C4-2B (cell line): Measurements from ENCODE around the gene RHOD.

Source experiments
- ZFX ChIP-seq: fragments of 450-650 bp; IDR thresholded peaks from 2 replicates; pipeline ENCODE4 v1.6.1; 2017
- TF ChIP-seq, protein P1 (sequence below): fragments of 450-650 bp; conservative IDR thresholded peaks from 2 replicates; pipeline ENCODE4 v1.5.1; 2017; ENCODE audit warnings: mild to moderate bottlenecking

DNA sequence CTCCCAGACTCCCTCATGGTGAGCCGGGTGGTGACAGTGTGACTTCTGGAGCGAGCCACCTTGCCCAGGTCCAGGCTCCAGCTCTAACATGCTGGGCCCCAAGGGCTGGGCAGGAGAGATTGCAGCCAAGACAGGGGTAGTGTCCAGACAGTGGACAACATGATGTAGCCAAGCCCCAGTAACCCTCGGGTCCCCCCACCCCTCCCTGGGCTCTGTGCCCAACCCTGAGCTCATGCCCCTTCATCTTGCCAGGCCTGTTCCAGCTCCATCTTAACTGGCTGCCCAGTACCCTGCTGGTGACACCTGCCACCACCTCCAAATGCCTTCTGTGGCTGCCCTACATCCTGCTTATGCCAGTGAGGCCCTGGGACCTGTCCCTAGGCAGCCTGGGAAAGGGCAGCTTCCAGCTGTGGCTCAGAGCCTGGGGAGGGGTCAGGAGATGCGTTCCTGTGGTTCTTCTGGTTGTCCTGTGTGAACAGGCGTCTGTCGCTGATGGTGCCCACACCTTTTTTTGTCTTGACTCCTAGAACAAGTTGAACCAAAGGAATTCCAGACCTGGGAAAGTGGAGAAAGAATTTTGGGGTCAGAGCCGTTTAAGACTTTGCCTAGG, 46.2 kb upstream of the RHOD start:
- TF ChIP-seq, protein P1, sequence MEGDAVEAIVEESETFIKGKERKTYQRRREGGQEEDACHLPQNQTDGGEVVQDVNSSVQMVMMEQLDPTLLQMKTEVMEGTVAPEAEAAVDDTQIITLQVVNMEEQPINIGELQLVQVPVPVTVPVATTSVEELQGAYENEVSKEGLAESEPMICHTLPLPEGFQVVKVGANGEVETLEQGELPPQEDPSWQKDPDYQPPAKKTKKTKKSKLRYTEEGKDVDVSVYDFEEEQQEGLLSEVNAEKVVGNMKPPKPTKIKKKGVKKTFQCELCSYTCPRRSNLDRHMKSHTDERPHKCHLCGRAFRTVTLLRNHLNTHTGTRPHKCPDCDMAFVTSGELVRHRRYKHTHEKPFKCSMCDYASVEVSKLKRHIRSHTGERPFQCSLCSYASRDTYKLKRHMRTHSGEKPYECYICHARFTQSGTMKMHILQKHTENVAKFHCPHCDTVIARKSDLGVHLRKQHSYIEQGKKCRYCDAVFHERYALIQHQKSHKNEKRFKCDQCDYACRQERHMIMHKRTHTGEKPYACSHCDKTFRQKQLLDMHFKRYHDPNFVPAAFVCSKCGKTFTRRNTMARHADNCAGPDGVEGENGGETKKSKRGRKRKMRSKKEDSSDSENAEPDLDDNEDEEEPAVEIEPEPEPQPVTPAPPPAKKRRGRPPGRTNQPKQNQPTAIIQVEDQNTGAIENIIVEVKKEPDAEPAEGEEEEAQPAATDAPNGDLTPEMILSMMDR: no peak
- no peak for TF ChIP-seq ZFX
